Testis (tissue), 2 donors: ENCODE measurements around the gene LRRFIP2.

Experiments
- CTCF ChIP-seq, 3 experiments: fragments of 450-650 bp in 2 of 3; fragments of 200-600 bp in 1 of 3; sonication (generic) in 1 of 3; IDR thresholded peaks; one replicate each; pipeline ENCODE4 v1.5.1; 2016 to 2019; ENCODE audit warnings: antibody characterized with exemption in 3 of 3, mild to moderate bottlenecking in 2 of 3, moderate library complexity in 1 of 3
- POLR2A ChIP-seq: fragments of 450-650 bp; IDR thresholded peaks from one replicate; pipeline ENCODE4 v1.6.1; 2017; ENCODE audit warnings: antibody characterized with exemption, mild to moderate bottlenecking, moderate library complexity

GRCh38 chr3:37064747-37065146, 109.6 kb downstream of the LRRFIP2 start:
- TF ChIP-seq CTCF (IDR thresholded peaks at IDR 0.05), result no peak
- TF ChIP-seq POLR2A, result no peak
